Endothelial cell of umbilical vein (primary cell): ENCODE measurements around the gene NHP2. TPM values are rescaled to one million over a fixed set of nuclear protein-coding genes. Genes with fewer than 3 reads are reported as not detected.

ENCODE experiments used
- BruUV-seq: library from RNA; stranded (reverse); fragments of 400-500 nt; replicated peaks from 2 replicates; lab custom pipeline; 2021; lab: Mats Ljungman, UMichigan
- CTCF ChIA-PET: fragments of 300-600, 350-600 bp; sonication (Branson Sonifier 250); formaldehyde crosslinking; loops from one replicate; lab custom pipeline; 2021; ENCODE audit warnings: antibody characterized with exemption, inconsistent platforms; lab: Charles Lee
- POLR2A ChIA-PET: fragments of 300-600, 350-600 bp; sonication (Branson Sonifier 250); formaldehyde crosslinking; loops from one replicate; lab custom pipeline; 2021; ENCODE audit warnings: antibody characterized with exemption, inconsistent platforms; lab: Charles Lee
- DNase-seq: peaks from one replicate; pipeline ENCODE4 v3.0.0-alpha.2; 2011; ENCODE audit warnings: low read depth, low spot score
- FAIRE-seq: peaks from 2 replicates; lab custom pipeline; 2011; peaks lifted over from hg19 to GRCh38; lab: Jason Lieb, UNC
- H2AFZ ChIP-seq: 2 replicates; pipeline ENCODE4 v1.6.0; 2012; ENCODE audit warnings: low read depth, low read length, control low read depth, inconsistent platforms
- H3K27ac ChIP-seq: 2 replicates; pipeline ENCODE4 v1.5.1; 2011; ENCODE audit warnings: low read depth, mild to moderate bottlenecking, control low read depth, low read length, moderate library complexity; ENCODE audit not compliant: insufficient read depth
- H3K27me3 ChIP-seq, 2 experiments: 2 replicates each; pipeline versions ENCODE4 v1.6.0 to v1.6.1; 2011; ENCODE audit warnings: low read length in 2 of 2, mixed read lengths in 1 of 2; ENCODE audit not compliant: control insufficient read depth in 2 of 2, insufficient read depth in 2 of 2
- H3K36me3 ChIP-seq, 2 experiments: 2 replicates in 1 of 2; 3 replicates in 1 of 2; pipeline ENCODE4 v1.5.1; 2011; ENCODE audit warnings: low read length in 2 of 2, mild to moderate bottlenecking in 1 of 2, moderate library complexity in 1 of 2; ENCODE audit not compliant: control insufficient read depth in 2 of 2, insufficient read depth in 2 of 2; ENCODE audit errors: extremely low read depth in 1 of 2
- H3K4me1 ChIP-seq: 3 replicates; pipeline ENCODE4 v1.5.1; 2011; ENCODE audit warnings: mild to moderate bottlenecking, low read length; ENCODE audit not compliant: control insufficient read depth, insufficient read depth; ENCODE audit errors: extremely low read depth
- H3K4me2 ChIP-seq: 2 replicates; pipeline ENCODE4 v1.6.1; 2011; ENCODE audit warnings: low read length, control low read depth, mixed read lengths; ENCODE audit not compliant: insufficient read depth
- H3K4me3 ChIP-seq, 3 experiments: fragments of 200-600 bp in 1 of 3; sonication (generic), shearing (Covaris generic) in 1 of 3; replicated peaks in 1 of 3; 2 replicates each; pipeline ENCODE4 v1.5.1; 2011 to 2016; ENCODE audit warnings: control low read depth in 3 of 3, low read length in 3 of 3, mild to moderate bottlenecking in 2 of 3, inconsistent platforms in 1 of 3, low read depth in 1 of 3, moderate library complexity in 1 of 3; ENCODE audit not compliant: insufficient read depth in 1 of 3
- H3K79me2 ChIP-seq: 2 replicates; pipeline ENCODE4 v1.6.0; 2012; ENCODE audit warnings: low read length, inconsistent platforms; ENCODE audit not compliant: control insufficient read depth, insufficient read depth
- H3K9ac ChIP-seq: replicated peaks from 2 replicates; pipeline ENCODE3; 2011; ENCODE audit warnings: low read length, control low read depth; ENCODE audit not compliant: insufficient read depth; ENCODE audit errors: extremely low read depth
- H3K9me1 ChIP-seq: replicated peaks from 3 replicates; pipeline ENCODE4 v1.6.0; 2011; ENCODE audit warnings: mild to moderate bottlenecking, low read length; ENCODE audit not compliant: control insufficient read depth, insufficient read depth; ENCODE audit errors: extremely low read depth
- H3K9me3 ChIP-seq: replicated peaks from 2 replicates; pipeline ENCODE4 v1.5.1; 2012; ENCODE audit warnings: low read length, inconsistent platforms; ENCODE audit not compliant: control insufficient read depth, insufficient read depth
- H4K20me1 ChIP-seq: replicated peaks from 2 replicates; pipeline ENCODE3; 2011; ENCODE audit warnings: mild to moderate bottlenecking, low read length; ENCODE audit not compliant: control insufficient read depth, insufficient read depth; ENCODE audit errors: extremely low read depth
- CTCF ChIP-seq, 2 donors: IDR thresholded peaks; 1 replicate in 1 of 2; 2 replicates in 1 of 2; pipeline ENCODE4 v1.5.1; 2011; ENCODE audit warnings: low read length in 2 of 2, mild to moderate bottlenecking in 2 of 2, moderate library complexity in 2 of 2, control low read depth in 1 of 2, inconsistent platforms in 1 of 2, low read depth in 1 of 2; ENCODE audit not compliant: insufficient read depth in 1 of 2; ENCODE audit errors: extremely low read depth in 1 of 2
- JUN ChIP-seq: IDR thresholded peaks from 2 replicates; pipeline ENCODE4 v1.6.1; 2011; ENCODE audit warnings: borderline replicate concordance, low read depth; ENCODE audit not compliant: insufficient read length, insufficient read depth
- MYC ChIP-seq: IDR thresholded peaks from one replicate; pipeline ENCODE4 v1.6.1; 2011; ENCODE audit warnings: mild to moderate bottlenecking, low read depth, low read length
- POLR2A ChIP-seq: IDR thresholded peaks from 2 replicates; pipeline ENCODE4 v1.6.1; 2012; ENCODE audit warnings: low read depth, mild to moderate bottlenecking, control low read depth, low read length
- POLR2AphosphoS5 ChIP-seq: IDR thresholded peaks from 2 replicates; pipeline ENCODE4 v1.6.1; 2012; ENCODE audit warnings: low read depth, mild to moderate bottlenecking, control low read depth, low read length, moderate library complexity; ENCODE audit not compliant: insufficient read depth
- dilution Hi-C: fragments of 300-500 bp; cut with MboI; formaldehyde crosslinking; loops from one replicate; pipeline ENCODE4 v1.15.0; 2019; ENCODE audit warnings: low sequenced_read_pairs; ENCODE audit not compliant: extremely low pct_ligation_motif_present
- intact Hi-C: fragments of 100-400 bp; cut with micrococcal nuclease; formaldehyde crosslinking; loops from one replicate; pipeline ENCODE4 v1.10.0; 2022
- polyA plus RNA-seq, 4 experiments: library from polyadenylated mRNA; depleted of rRNA in 3 of 4; stranded (reverse) in 3 of 4; unstranded in 1 of 4; fragments of >200 nt; gene quantifications; 2 replicates each; pipeline versions ENCODE4 v1.2.1 to v1.2.3, GENCODE V29; 2011 to 2012; ENCODE audit warnings: missing spikeins in 1 of 4
- total RNA-seq: library from RNA; stranded (reverse); gene quantifications from 2 replicates; pipeline ENCODE4 v1.2.3, GENCODE V29; 2021

The NHP2 gene
- total and polyA plus RNA-seq, 2 donors (not counting 3 experiments of a cell fraction or from before 2014, with no cell fraction given) = 205 to 220 TPM

GRCh38 chr5:178108446-178108845 lies 45.2 kb downstream of the NHP2 start:
- CTCF ChIA-PET = interaction anchor here (5.1 kb wide), 1 partner anchor 33 kb away, joined by 26 read pairs; no protein-coding TSS in a partner anchor
- no TSS peak for BruUV-seq

GRCh38 chr5:178107756-178108310 lies 45.9 kb downstream of the NHP2 start:
- H3K79me2 ChIP-seq = no peaks in the 10 kb centered on the region
- BruUV-seq = no TSS peak
- no peak overlapping the region for H3K4me3 ChIP-seq
- H3K9me3 ChIP-seq = no peaks in the 10 kb centered on the region
- DNase-seq = no peak
- no peaks in the 10 kb centered on the region for H3K36me3 ChIP-seq
- H3K9me1 ChIP-seq = no peaks in the 10 kb centered on the region
- H3K27ac ChIP-seq = no peak overlapping the region
- no peak for FAIRE-seq
- H3K27me3 ChIP-seq = no peaks in the 10 kb centered on the region
- H3K9ac ChIP-seq = no peak overlapping the region
- H4K20me1 ChIP-seq = no peaks in the 10 kb centered on the region
- no peaks in the 10 kb centered on the region for H3K4me1 ChIP-seq
- TF ChIP-seq POLR2A = no peak
- no peak for TF ChIP-seq JUN
- TF ChIP-seq CTCF (IDR thresholded peaks at IDR 0.05; ENCODE audit: extremely low read depth in 1 of 2, insufficient read depth in 1 of 2, low read depth in 1 of 2, low read length in 2 of 2) = no peak
- no peak overlapping the region for H2AFZ ChIP-seq
- POLR2A ChIA-PET = no interaction called here
- dilution Hi-C loops (no loop called here), intact Hi-C loops (no loop called here)
- no peak overlapping the region for H3K4me2 ChIP-seq
- CTCF ChIA-PET = interaction anchor here (1.4 to 5.1 kb wide), 2 partner anchors 11 to 32 kb away, joined by 4 to 26 read pairs; no protein-coding TSS in a partner anchor

More at GRCh38 chr5:178108446-178108845, 45.2 kb downstream of the NHP2 start:
- Histone ChIP-seq H3K9me3 (no peaks in the 10 kb centered on the region), H2AFZ (no peak overlapping the region), H3K79me2 (no peaks in the 10 kb centered on the region), H3K4me1 (no peaks in the 10 kb centered on the region), H3K9me1 (no peaks in the 10 kb centered on the region), H4K20me1 (no peaks in the 10 kb centered on the region), H3K4me3 (no peak overlapping the region), H3K27me3 (no peaks in the 10 kb centered on the region), H3K4me2 (no peak overlapping the region), H3K36me3 (no peaks in the 10 kb centered on the region), H3K9ac (no peak overlapping the region), H3K27ac (no peak overlapping the region)
- FAIRE-seq = no peak
- POLR2A ChIA-PET = no interaction called here
- TF ChIP-seq POLR2AphosphoS5 = no peak
- TF ChIP-seq MYC = no peak
- no peak for TF ChIP-seq JUN
- dilution Hi-C loops = no loop called here
- no peak for DNase-seq
- intact Hi-C loops = no loop called here
